GM23338 (cell line): Measurements from ENCODE around the gene LTBR. TPM values are rescaled to one million over a fixed set of nuclear protein-coding genes. Genes with fewer than 3 reads are reported as not detected.

Experiments
- ATAC-seq: fragments of 200-7000 bp; cut with Tn5 transposase; 3 replicates; pipeline ENCODE4 v1.9.1; 2020
- DNase-seq: peaks from one replicate; pipeline ENCODE4 v3.0.0-alpha.2; 2015; ENCODE audit warnings: low spot score
- H2AFZ ChIP-seq: fragments of 200-600 bp; sonication (generic); 2 replicates; pipeline ENCODE4 v1.8.0; 2016; ENCODE audit warnings: antibody characterized with exemption, mild to moderate bottlenecking, moderate library complexity
- H3F3A ChIP-seq: fragments of 200-600 bp; sonication (generic); replicated peaks from 2 replicates; pipeline ENCODE4 v1.8.0; 2017; ENCODE audit warnings: antibody characterized with exemption, mixed run types, low read depth
- H3K27ac ChIP-seq: fragments of 200-600 bp; sonication (generic); 2 replicates; pipeline ENCODE4 v1.6.1; 2016; ENCODE audit warnings: low read depth
- H3K27me3 ChIP-seq: fragments of 200-600 bp; sonication (generic); 2 replicates; pipeline ENCODE4 v1.8.0; 2016; ENCODE audit warnings: mild to moderate bottlenecking, mixed run types, moderate library complexity; ENCODE audit not compliant: insufficient read depth
- H3K36me3 ChIP-seq: fragments of 200-600 bp; sonication (generic); 2 replicates; pipeline ENCODE4 v1.8.0; 2016; ENCODE audit warnings: mild to moderate bottlenecking; ENCODE audit not compliant: insufficient read depth
- H3K4me1 ChIP-seq: fragments of 200-600 bp; sonication (generic); 2 replicates; pipeline ENCODE4 v1.8.0; 2016; ENCODE audit warnings: mild to moderate bottlenecking, moderate library complexity; ENCODE audit not compliant: insufficient read depth
- H3K4me2 ChIP-seq: fragments of 200-600 bp; sonication (generic); 2 replicates; pipeline ENCODE4 v1.7.1; 2017; ENCODE audit warnings: mixed run types
- H3K4me3 ChIP-seq: fragments of 200-600 bp; sonication (generic); 2 replicates; pipeline ENCODE4 v1.6.1; 2016; ENCODE audit warnings: mixed run types
- H3K79me2 ChIP-seq: fragments of 200-600 bp; sonication (generic); replicated peaks from 2 replicates; pipeline ENCODE4 v1.8.0; 2017; ENCODE audit warnings: mild to moderate bottlenecking; ENCODE audit not compliant: insufficient read depth
- H3K9me2 ChIP-seq: fragments of 200-600 bp; sonication (generic); 2 replicates; pipeline ENCODE4 v1.8.0; 2017; ENCODE audit not compliant: insufficient read depth
- H4K20me1 ChIP-seq: fragments of 200-600 bp; sonication (generic); replicated peaks from 2 replicates; pipeline ENCODE4 v1.8.0; 2017; ENCODE audit warnings: mild to moderate bottlenecking; ENCODE audit not compliant: insufficient read depth
- H3K27ac Mint-ChIP-seq: 2 replicates; pipeline ENCODE4 v1.8.0; 2020; ENCODE audit warnings: inconsistent platforms, mild to moderate bottlenecking, moderate library complexity, mixed read lengths
- H3K27me3 Mint-ChIP-seq: 3 replicates; pipeline ENCODE4 v1.8.0; 2022; ENCODE audit warnings: low read depth, mild to moderate bottlenecking, moderate library complexity, mixed read lengths, inconsistent platforms; ENCODE audit not compliant: insufficient read depth, poor library complexity
- H3K36me3 Mint-ChIP-seq: 3 replicates; pipeline ENCODE4 v1.8.0; 2021; ENCODE audit warnings: low read depth, mild to moderate bottlenecking, inconsistent platforms, moderate library complexity, mixed read lengths
- H3K4me1 Mint-ChIP-seq: 3 replicates; pipeline ENCODE4 v1.8.0; 2020; ENCODE audit warnings: mild to moderate bottlenecking, inconsistent platforms, mixed read lengths
- H3K4me3 Mint-ChIP-seq: 3 replicates; pipeline ENCODE4 v1.8.0; 2021; ENCODE audit warnings: moderate library complexity, mild to moderate bottlenecking, inconsistent platforms, mixed read lengths
- H3K9me3 Mint-ChIP-seq: 3 replicates; pipeline ENCODE4 v1.8.0; 2020; ENCODE audit warnings: moderate library complexity, mild to moderate bottlenecking, inconsistent platforms, mixed read lengths
- CREB1 ChIP-seq: fragments of 250-450 bp; sonication (Bioruptor Pico); IDR thresholded peaks from 2 replicates; pipeline ENCODE4 v1.5.0; 2020; ENCODE audit warnings: low read depth, mild to moderate bottlenecking, moderate library complexity
- ETS1 ChIP-seq: IDR thresholded peaks from 2 replicates; pipeline ENCODE4 v1.6.1; 2016; ENCODE audit warnings: antibody characterized with exemption
- EZH2 ChIP-seq: fragments of 200-600 bp; sonication (generic); IDR thresholded peaks from one replicate; pipeline ENCODE4 v1.8.0; 2017; ENCODE audit warnings: antibody characterized with exemption, mild to moderate bottlenecking, low read depth; ENCODE audit not compliant: unreplicated experiment
- EZH2phosphoT487 ChIP-seq: fragments of 200-600 bp; sonication (generic); IDR thresholded peaks from one replicate; pipeline ENCODE4 v1.8.1; 2018; ENCODE audit warnings: antibody characterized with exemption; ENCODE audit not compliant: unreplicated experiment
- JUNB ChIP-seq: IDR thresholded peaks from one replicate; pipeline ENCODE4 v1.6.1; 2016; ENCODE audit warnings: antibody characterized with exemption; ENCODE audit not compliant: unreplicated experiment
- NANOG ChIP-seq: IDR thresholded peaks from 2 replicates; pipeline ENCODE4 v1.6.1; 2016; ENCODE audit warnings: antibody characterized with exemption, borderline replicate concordance
- POLR2AphosphoS5 ChIP-seq: IDR thresholded peaks from 2 replicates; pipeline ENCODE4 v1.6.1; 2016; ENCODE audit warnings: antibody characterized with exemption, low read depth
- REST ChIP-seq: IDR thresholded peaks from one replicate; pipeline ENCODE4 v1.6.1; 2018; ENCODE audit warnings: antibody characterized with exemption; ENCODE audit not compliant: unreplicated experiment
- STAT1 ChIP-seq: IDR thresholded peaks from one replicate; pipeline ENCODE4 v1.6.1; 2016; ENCODE audit warnings: antibody characterized with exemption; ENCODE audit not compliant: unreplicated experiment
- ZNF114 ChIP-seq: fragments of 250-450 bp; sonication (Bioruptor Pico); IDR thresholded peaks from 2 replicates; pipeline ENCODE4 v1.5.0; 2020; ENCODE audit warnings: mild to moderate bottlenecking, moderate library complexity
- ZNF331 ChIP-seq: fragments of 250-450 bp; sonication (Bioruptor Pico); IDR thresholded peaks from 2 replicates; pipeline ENCODE4 v1.5.0; 2020; ENCODE audit warnings: low read depth, mild to moderate bottlenecking, moderate library complexity
- ZNF462 ChIP-seq: fragments of 250-450 bp; sonication (Bioruptor Pico); IDR thresholded peaks from 2 replicates; pipeline ENCODE4 v1.5.0; 2020; ENCODE audit warnings: mild to moderate bottlenecking, moderate library complexity
- polyA plus RNA-seq: library from polyadenylated mRNA; unstranded; fragments of >200 nt; fragmentation: Nextera tagmentation; extraction: Ambion mirVana; gene quantifications from 2 replicates; pipeline ENCODE4 v1.2.1, GENCODE V29; 2016
- total RNA-seq: library from RNA; depleted of rRNA; stranded (reverse); fragments of >200 nt; shearing (Covaris generic); gene quantifications from 2 replicates; pipeline ENCODE4 v1.2.3, GENCODE V29; 2014
- TF ChIP-seq, protein P1 (sequence below), 2 experiments: fragments of 200-600 bp in 1 of 2; sonication (generic) in 1 of 2; conservative IDR thresholded peaks; 2 replicates each; pipeline versions ENCODE4 v1.5.1 to v1.6.1; 2016 to 2017; ENCODE audit warnings: antibody characterized with exemption in 2 of 2, low read depth in 2 of 2, mild to moderate bottlenecking in 2 of 2, moderate library complexity in 1 of 2

The LTBR gene
- total and polyA plus RNA-seq, 2 experiments from 2014 or later, result 6.1 to 6.8 TPM

- H3K36me3 Mint-ChIP-seq, result peaks cover 13% of the 10 kb centered on the region
- no peaks in the 10 kb centered on the region; the same call in 1 of the 2 replicates for H3K36me3 ChIP-seq
- H3K27me3 ChIP-seq, result no peaks in the 10 kb centered on the region
- peaks cover 46% of the 10 kb centered on the region for H3K79me2 ChIP-seq
- H3K4me1 Mint-ChIP-seq, result peaks cover 18% of the 10 kb centered on the region
- 0 out of 2 replicates have a peak, but pooled peaks cover 3% of the 10 kb centered on the region for H4K20me1 ChIP-seq
- no peak for DNase-seq
- H3K9me3 Mint-ChIP-seq, result no peaks in the 10 kb centered on the region
- peak overlapping the region; percentile 96 for H3K4me3 ChIP-seq
- ATAC-seq, result peak; percentile 2; the same call in 1 of the 3 replicates
- H2AFZ ChIP-seq, result no peak overlapping the region
- H3K4me3 Mint-ChIP-seq, result no peak overlapping the region
- H3F3A ChIP-seq, result peaks cover 17% of the 10 kb centered on the region
- TF ChIP-seq EZH2phosphoT487 (no peak), NANOG (no peak), EZH2 (no peak), POLR2AphosphoS5 (no peak), ZNF114 (no peak), JUNB (no peak), STAT1 (no peak), REST (no peak), ZNF462 (CRISPR knock-in tag) (no peak), ETS1 (no peak), CREB1 (CRISPR knock-in tag) (no peak), ZNF331 (CRISPR knock-in tag) (no peak)
- TF ChIP-seq, protein P1, sequence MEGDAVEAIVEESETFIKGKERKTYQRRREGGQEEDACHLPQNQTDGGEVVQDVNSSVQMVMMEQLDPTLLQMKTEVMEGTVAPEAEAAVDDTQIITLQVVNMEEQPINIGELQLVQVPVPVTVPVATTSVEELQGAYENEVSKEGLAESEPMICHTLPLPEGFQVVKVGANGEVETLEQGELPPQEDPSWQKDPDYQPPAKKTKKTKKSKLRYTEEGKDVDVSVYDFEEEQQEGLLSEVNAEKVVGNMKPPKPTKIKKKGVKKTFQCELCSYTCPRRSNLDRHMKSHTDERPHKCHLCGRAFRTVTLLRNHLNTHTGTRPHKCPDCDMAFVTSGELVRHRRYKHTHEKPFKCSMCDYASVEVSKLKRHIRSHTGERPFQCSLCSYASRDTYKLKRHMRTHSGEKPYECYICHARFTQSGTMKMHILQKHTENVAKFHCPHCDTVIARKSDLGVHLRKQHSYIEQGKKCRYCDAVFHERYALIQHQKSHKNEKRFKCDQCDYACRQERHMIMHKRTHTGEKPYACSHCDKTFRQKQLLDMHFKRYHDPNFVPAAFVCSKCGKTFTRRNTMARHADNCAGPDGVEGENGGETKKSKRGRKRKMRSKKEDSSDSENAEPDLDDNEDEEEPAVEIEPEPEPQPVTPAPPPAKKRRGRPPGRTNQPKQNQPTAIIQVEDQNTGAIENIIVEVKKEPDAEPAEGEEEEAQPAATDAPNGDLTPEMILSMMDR (conservative IDR thresholded peaks at IDR 0.05; ENCODE audit: low read depth in 2 of 2), result no peak
- peaks cover 57% of the 10 kb centered on the region for H3K4me1 ChIP-seq
- H3K27ac Mint-ChIP-seq, result peak overlapping the region; percentile 90
- peak overlapping the region; percentile 90 for H3K27ac ChIP-seq
- H3K4me2 ChIP-seq, result peak overlapping the region; percentile 96
- H3K27me3 Mint-ChIP-seq, result peaks cover 6% of the 10 kb centered on the region
- peaks cover 4% of the 10 kb centered on the region; the same call in 1 of the 2 replicates for H3K9me2 ChIP-seq
These were observed 41.6 kb upstream of the LTBR start for GRCh38 chr12:6342140-6342889.
